Measurements from ENCODE around the gene TMEM179. TPM values are rescaled to one million over a fixed set of nuclear protein-coding genes. Genes with fewer than 3 reads are reported as not detected.
A peak's percentile ranks its signal among the peaks of the same experiment; 100 is the strongest.

The TMEM179 gene
- total RNA-seq, 1 experiment from 2014 or later, result 3.4 TPM

DNA sequence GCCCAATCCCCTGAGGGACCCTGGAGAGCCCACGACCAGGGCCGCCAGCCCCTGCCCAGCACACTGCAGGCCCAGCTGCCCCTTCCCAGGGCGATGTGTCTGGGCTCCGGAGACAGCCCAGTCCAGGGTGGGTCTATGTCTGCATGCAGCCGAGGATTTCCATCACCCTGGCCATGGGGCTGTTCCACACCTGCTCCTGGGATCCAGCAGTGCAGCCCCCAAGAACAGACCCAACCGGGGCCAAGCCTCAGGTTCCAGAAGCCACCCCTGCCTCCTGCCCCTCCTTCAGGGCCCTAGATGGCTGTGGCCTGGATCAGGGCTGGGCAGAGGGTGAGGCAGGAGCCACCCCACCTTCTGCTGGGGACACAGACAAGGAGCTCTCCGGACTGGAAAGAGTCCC, 13.5 kb downstream of the TMEM179 start:
- Histone ChIP-seq H3K27me3 (ENCODE audit: control insufficient read depth, insufficient read depth, low read length) (no peaks in the 10 kb centered on the region), H3K4me3 (ENCODE audit: low read depth in 2 of 2, low read length in 2 of 2) (no peak overlapping the region), H3K4me1 (ENCODE audit: control insufficient read depth, insufficient read depth, low read length) (no peaks in the 10 kb centered on the region), H3K9me3 (ENCODE audit: control insufficient read depth, insufficient read depth, low read depth, low read length) (no peaks in the 10 kb centered on the region), H3K36me3 (ENCODE audit: control insufficient read depth, insufficient read depth, low read length) (no peaks in the 10 kb centered on the region), H3K27ac (ENCODE audit: low read length) (no peak overlapping the region)
- TF ChIP-seq SIN3A (IDR thresholded peaks at IDR 0.05; ENCODE audit: borderline replicate concordance, insufficient read depth, low read depth, low read length), result no peak
- no peak for TF ChIP-seq POLR2AphosphoS5 (IDR thresholded peaks at IDR 0.05; ENCODE audit: low read depth, low read length)
- TF ChIP-seq CTCF (IDR thresholded peaks at IDR 0.05), result no peak
- no peak for TF ChIP-seq TCF7L2 (IDR thresholded peaks at IDR 0.05; ENCODE audit: low read depth, low read length)
- no peak for TF ChIP-seq REST (IDR thresholded peaks at IDR 0.05; ENCODE audit: insufficient read depth in 1 of 2, low read depth in 2 of 2, low read length in 1 of 2)
- ChIA-PET CTCF (no interaction called here), POLR2A (no interaction called here)
- in situ Hi-C loops (cut with HindIII; ENCODE audit: low pct_unique_long_range_greater_than_20kb, low sequenced_read_pairs), result no loop called here
- no TSS peak for BruUV-seq (replicated peaks)
- intact Hi-C loops (cut with micrococcal nuclease; ENCODE audit: unreplicated experiment), result no loop called here
- ATAC-seq (no peak), DNase-seq (ENCODE audit: low read depth, low spot score) (no peak)

DNA sequence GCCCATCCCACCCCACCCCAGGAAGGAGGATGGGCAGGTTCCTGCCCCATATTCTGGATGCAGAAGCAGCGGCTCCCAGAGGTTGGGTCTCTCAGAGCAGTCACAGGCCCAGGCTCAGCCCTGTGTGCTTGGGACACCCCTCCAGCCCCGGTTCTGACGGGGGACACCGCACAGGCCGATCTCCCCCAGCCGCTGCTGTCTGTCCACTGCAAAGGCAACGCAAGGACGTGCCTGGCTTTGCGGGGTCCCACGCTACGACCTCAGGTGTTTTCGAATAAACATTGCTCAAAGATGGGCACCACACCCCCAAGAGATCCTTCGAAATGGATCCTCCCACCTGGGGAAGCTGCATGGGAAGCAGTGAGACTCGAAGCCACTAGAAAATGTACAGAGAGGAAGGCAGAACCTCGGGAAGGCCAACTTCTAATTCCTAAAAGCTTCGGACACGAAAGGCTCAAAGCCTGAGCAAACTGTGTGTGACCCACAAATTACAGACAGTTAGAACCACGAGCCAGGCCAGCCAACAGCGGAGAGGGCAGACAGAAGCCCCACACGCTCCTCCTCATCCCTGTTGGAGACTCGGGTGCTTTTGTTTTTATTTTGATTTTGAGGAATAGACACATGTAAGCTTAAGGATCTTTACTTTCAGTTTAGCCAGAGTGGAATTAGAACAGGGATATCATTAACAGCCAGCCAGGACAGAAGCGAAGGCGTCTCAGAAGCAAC, 14.2 kb downstream of the TMEM179 start:
- CTCF ChIA-PET, result no interaction called here
- DNase-seq (ENCODE audit: low read depth, low spot score) (no peak), ATAC-seq (no peak)
- Histone ChIP-seq H3K27me3 (ENCODE audit: control insufficient read depth, insufficient read depth, low read length) (no peaks in the 10 kb centered on the region), H3K4me3 (ENCODE audit: low read depth in 2 of 2, low read length in 2 of 2) (peak overlapping the region in 1 of 2 experiments; percentile 14; a peak in 1 of 4 replicates), H3K9me3 (ENCODE audit: control insufficient read depth, insufficient read depth, low read depth, low read length) (no peaks in the 10 kb centered on the region), H3K27ac (ENCODE audit: low read length) (no peak overlapping the region), H3K36me3 (ENCODE audit: control insufficient read depth, insufficient read depth, low read length) (no peaks in the 10 kb centered on the region), H3K4me1 (ENCODE audit: control insufficient read depth, insufficient read depth, low read length) (no peaks in the 10 kb centered on the region)
- intact Hi-C loops (cut with micrococcal nuclease; ENCODE audit: unreplicated experiment), result no loop called here
- POLR2A ChIA-PET, result no interaction called here
- in situ Hi-C loops (cut with HindIII; ENCODE audit: low pct_unique_long_range_greater_than_20kb, low sequenced_read_pairs), result no loop called here
- TF ChIP-seq CTCF (IDR thresholded peaks at IDR 0.05), result no peak
- no peak for TF ChIP-seq TCF7L2 (IDR thresholded peaks at IDR 0.05; ENCODE audit: low read depth, low read length)
- no peak for TF ChIP-seq SIN3A (IDR thresholded peaks at IDR 0.05; ENCODE audit: borderline replicate concordance, insufficient read depth, low read depth, low read length)
- no peak for TF ChIP-seq POLR2AphosphoS5 (IDR thresholded peaks at IDR 0.05; ENCODE audit: low read depth, low read length)
- TF ChIP-seq REST (IDR thresholded peaks at IDR 0.05; ENCODE audit: insufficient read depth in 1 of 2, low read depth in 2 of 2, low read length in 1 of 2), result no peak
- no TSS peak for BruUV-seq (replicated peaks)
